ENCODE data around the gene MALT1. TPM values are rescaled to one million over a fixed set of nuclear protein-coding genes. Genes with fewer than 3 reads are reported as not detected.

MALT1 gene
- polyA plus RNA-seq, 2 of the 4 experiments (the other 2 are of a cell fraction) = 30.7 to 34.0 TPM

DNA sequence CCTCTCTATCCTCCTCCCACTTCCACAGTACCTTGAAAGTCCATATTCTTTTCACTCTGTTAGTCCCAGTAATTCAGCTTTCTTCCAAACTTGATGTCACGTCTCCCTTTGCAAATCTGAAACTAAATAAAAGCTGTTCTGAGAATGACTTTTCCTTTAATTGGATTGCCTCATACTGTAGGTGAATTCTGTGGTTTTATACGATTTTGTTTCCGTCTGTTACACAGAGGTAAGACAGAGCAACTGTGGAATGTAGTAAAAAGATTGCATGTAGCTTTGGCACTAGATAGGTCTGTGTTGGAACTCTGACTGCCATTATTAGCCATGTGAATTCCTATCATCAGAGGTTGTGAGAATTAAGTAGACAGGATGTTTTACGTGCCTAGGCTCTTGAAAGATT, 25.9 kb downstream of the MALT1 start:
- POLR2A ChIA-PET = no interaction called here
- CTCF ChIA-PET = interaction anchor here (0.5 kb wide), 1 partner anchor 126 kb away, joined by 5 read pairs; no protein-coding TSS in a partner anchor
- WGBS (ENCODE audit: missing lambda C conversion rate) = 94% methylated on average over 4 of the region's 4 CpGs

DNA sequence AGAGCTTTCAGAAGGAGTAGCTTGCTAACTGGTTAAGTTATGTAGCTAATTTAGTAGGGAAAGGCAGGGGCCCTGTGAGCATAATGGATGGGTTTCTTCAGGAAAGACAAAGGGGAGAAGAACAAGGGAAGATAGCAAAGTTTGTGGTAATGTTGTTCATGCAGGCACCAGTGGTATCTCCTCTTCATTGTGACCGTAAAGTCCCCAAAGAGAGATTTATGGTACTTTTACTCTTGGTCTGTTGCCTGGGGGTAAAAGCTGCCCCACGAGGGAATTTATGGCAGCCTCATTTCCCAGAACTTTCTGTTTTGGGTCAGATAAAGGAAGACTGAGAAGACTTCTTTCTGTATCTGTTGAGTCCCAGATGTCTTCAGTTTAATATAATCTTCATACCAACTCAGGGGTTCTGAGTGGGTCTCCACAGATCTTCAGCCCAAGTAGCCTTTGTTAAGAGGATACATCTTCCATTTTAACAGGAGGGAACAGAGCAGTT, 27.5 kb downstream of the MALT1 start:
- DNase-seq (ENCODE audit: low read depth in 1 of 2, low spot score in 1 of 2) (no peak), FAIRE-seq (no peak), ATAC-seq (no peak)
- Histone ChIP-seq H3K4me3 (no peak overlapping the region), H3K4me1 (peaks cover 6% of the 10 kb centered on the region; the same call in 1 of the 3 replicates), H3K9me3 (no peaks in the 10 kb centered on the region), H3K27ac (no peak overlapping the region), H3K4me2 (no peak overlapping the region)
- WGBS (ENCODE audit: missing lambda C conversion rate) = 90% methylated on average over 2 of the region's 2 CpGs
- CTCF ChIA-PET = interaction anchor here (1.5 kb wide), 1 partner anchor 10 kb away, joined by 6 read pairs; no protein-coding TSS in a partner anchor
- POLR2A ChIA-PET = no interaction called here
- TF ChIP-seq RCOR1 (IDR thresholded peaks at IDR 0.05; ENCODE audit: low read depth, low read length) = no peak
- TF ChIP-seq, protein P1, sequence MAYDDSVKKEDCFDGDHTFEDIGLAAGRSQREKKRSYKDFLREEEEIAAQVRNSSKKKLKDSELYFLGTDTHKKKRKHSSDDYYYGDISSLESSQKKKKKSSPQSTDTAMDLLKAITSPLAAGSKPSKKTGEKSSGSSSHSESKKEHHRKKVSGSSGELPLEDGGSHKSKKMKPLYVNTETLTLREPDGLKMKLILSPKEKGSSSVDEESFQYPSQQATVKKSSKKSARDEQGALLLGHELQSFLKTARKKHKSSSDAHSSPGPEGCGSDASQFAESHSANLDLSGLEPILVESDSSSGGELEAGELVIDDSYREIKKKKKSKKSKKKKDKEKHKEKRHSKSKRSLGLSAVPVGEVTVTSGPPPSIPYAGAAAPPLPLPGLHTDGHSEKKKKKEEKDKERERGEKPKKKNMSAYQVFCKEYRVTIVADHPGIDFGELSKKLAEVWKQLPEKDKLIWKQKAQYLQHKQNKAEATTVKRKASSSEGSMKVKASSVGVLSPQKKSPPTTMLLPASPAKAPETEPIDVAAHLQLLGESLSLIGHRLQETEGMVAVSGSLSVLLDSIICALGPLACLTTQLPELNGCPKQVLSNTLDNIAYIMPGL (CRISPR knock-in tag; IDR thresholded peaks at IDR 0.05; ENCODE audit: borderline replicate concordance) = no peak
- TF ChIP-seq HOXB13 (CRISPR knock-in tag; IDR thresholded peaks at IDR 0.05; ENCODE audit: low read depth) = no peak
- TF ChIP-seq SREBF2 (IDR thresholded peaks at IDR 0.05) = no peak
- TF ChIP-seq CEBPB (IDR thresholded peaks at IDR 0.05) = no peak
- no peak for TF ChIP-seq TP53 (CRISPR knock-in tag; IDR thresholded peaks at IDR 0.05)
- TF ChIP-seq BHLHE40 (IDR thresholded peaks at IDR 0.05; ENCODE audit: low read depth, low read length) = no peak
- no peak for TF ChIP-seq EHMT2 (IDR thresholded peaks at IDR 0.05; ENCODE audit: low read depth)
- no peak for TF ChIP-seq HDAC2 (IDR thresholded peaks at IDR 0.05)
- TF ChIP-seq FOSL2 (IDR thresholded peaks at IDR 0.05) = no peak
- no peak for TF ChIP-seq FOSL2 (CRISPR knock-in tag; IDR thresholded peaks at IDR 0.05)

More for the DNA sequence above, 25.9 kb downstream of the MALT1 start:
- no peak for DNase-seq (ENCODE audit: low read depth in 1 of 2, low spot score in 1 of 2)
- H3K4me3 ChIP-seq = no peak overlapping the region
- FAIRE-seq = no peak
- H3K9me3 ChIP-seq = no peaks in the 10 kb centered on the region
- H3K27ac ChIP-seq = no peak overlapping the region
- H3K4me1 ChIP-seq = peaks cover 6% of the 10 kb centered on the region; the same call in 1 of the 3 replicates
- no peak overlapping the region for H3K4me2 ChIP-seq
- no peak for ATAC-seq
- TF ChIP-seq POLR2A (IDR thresholded peaks at IDR 0.05; ENCODE audit: low read length) (no peak), ZFP36 (IDR thresholded peaks at IDR 0.05; ENCODE audit: borderline replicate concordance, partially characterized antibody) (no peak)
- TF ChIP-seq, protein P2, sequence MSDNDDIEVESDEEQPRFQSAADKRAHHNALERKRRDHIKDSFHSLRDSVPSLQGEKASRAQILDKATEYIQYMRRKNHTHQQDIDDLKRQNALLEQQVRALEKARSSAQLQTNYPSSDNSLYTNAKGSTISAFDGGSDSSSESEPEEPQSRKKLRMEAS (IDR thresholded peaks at IDR 0.05) = no peak
- TF ChIP-seq, protein P3, sequence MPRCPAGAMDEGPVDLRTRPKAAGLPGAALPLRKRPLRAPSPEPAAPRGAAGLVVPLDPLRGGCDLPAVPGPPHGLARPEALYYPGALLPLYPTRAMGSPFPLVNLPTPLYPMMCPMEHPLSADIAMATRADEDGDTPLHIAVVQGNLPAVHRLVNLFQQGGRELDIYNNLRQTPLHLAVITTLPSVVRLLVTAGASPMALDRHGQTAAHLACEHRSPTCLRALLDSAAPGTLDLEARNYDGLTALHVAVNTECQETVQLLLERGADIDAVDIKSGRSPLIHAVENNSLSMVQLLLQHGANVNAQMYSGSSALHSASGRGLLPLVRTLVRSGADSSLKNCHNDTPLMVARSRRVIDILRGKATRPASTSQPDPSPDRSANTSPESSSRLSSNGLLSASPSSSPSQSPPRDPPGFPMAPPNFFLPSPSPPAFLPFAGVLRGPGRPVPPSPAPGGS (IDR thresholded peaks at IDR 0.05) = no peak

DNA sequence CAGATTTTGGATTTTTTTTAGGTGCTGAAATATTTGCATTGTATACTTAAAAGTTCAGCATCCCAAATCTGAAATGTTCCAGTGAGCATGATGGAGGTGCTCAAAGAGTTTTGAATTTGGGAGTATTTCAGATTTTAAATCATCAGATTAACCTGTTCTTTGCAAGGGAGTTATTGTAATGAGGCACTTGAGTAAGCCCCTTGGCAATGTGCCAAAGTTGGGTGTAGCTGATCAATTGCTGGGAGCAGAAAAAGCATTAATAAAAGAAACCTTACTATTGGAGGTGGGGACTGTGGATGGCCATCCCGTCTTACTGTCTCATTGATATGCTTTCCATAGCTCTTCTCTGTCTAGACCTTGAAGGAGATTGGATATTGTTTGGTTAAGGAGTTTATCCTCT, 28.3 kb downstream of the MALT1 start:
- H3K27ac ChIP-seq = no peak overlapping the region
- POLR2A ChIA-PET = no interaction called here
- no peak for TF ChIP-seq EP300 (IDR thresholded peaks at IDR 0.05)
- no peak for TF ChIP-seq FOXS1 (CRISPR knock-in tag; IDR thresholded peaks at IDR 0.05)
- no peak for TF ChIP-seq ZNF302 (CRISPR knock-in tag; IDR thresholded peaks at IDR 0.05)
- TF ChIP-seq HOXA7 (CRISPR knock-in tag; IDR thresholded peaks at IDR 0.05) = no peak
- no peak for TF ChIP-seq ZFP36 (IDR thresholded peaks at IDR 0.05; ENCODE audit: borderline replicate concordance, partially characterized antibody)
- TF ChIP-seq, protein P4, sequence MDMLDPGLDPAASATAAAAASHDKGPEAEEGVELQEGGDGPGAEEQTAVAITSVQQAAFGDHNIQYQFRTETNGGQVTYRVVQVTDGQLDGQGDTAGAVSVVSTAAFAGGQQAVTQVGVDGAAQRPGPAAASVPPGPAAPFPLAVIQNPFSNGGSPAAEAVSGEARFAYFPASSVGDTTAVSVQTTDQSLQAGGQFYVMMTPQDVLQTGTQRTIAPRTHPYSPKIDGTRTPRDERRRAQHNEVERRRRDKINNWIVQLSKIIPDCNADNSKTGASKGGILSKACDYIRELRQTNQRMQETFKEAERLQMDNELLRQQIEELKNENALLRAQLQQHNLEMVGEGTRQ (IDR thresholded peaks at IDR 0.05) = no peak
- TF ChIP-seq NR3C1 (IDR thresholded peaks at IDR 0.05) = no peak
- no peak for TF ChIP-seq HEYL (CRISPR knock-in tag; IDR thresholded peaks at IDR 0.05)
- no peak for TF ChIP-seq CBX8 (IDR thresholded peaks at IDR 0.05)
- ATAC-seq = no peak
- CTCF ChIA-PET = interaction anchor here (1.0 kb wide), 2 partner anchors 64 to 170 kb away, joined by 3 to 4 read pairs; no protein-coding TSS in a partner anchor
- H3K4me3 ChIP-seq = no peak overlapping the region
- H3K4me2 ChIP-seq = no peak overlapping the region
- H3K4me1 ChIP-seq = peaks cover 6% of the 10 kb centered on the region; the same call in 1 of the 3 replicates
- 91% methylated on average over 1 of the region's 1 CpG for WGBS (ENCODE audit: missing lambda C conversion rate)
- FAIRE-seq = no peak
- no peaks in the 10 kb centered on the region for H3K9me3 ChIP-seq
- DNase-seq (ENCODE audit: low read depth in 1 of 2, low spot score in 1 of 2) = no peak

Measured in A549 (cell line).